ENCODE results near the gene ACSF2.

DNA sequence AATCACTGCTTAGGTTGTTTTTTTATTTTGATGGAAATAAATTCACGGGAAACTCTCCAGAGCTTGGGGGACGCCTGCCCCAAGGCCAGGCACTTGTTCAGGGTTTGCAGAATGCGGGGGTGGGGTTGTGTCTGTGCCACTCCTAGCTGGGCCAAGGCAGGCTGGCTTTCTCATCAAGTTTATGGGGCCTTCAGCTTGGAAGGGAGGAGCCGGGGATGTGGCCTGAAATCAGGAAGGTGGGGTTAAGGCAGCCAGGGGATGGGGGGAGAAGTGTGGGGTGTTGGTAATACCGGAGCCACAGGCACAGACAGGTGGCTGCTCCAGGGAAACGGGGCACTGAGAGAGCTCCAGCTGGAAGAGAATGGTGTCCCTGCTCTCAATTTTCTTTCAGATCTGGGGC lies 44.4 kb downstream of the ACSF2 start:
- TF ChIP-seq TAF1 (IDR thresholded peaks at IDR 0.05; ENCODE audit: low read depth, low read length): no peak
- no peak for TF ChIP-seq POLR2A (IDR thresholded peaks at IDR 0.05; ENCODE audit: low read depth, low read length)

Measured in GM12891 (cell line).